DMS153 treated with DMSO at 0.1 percent for 48 hours (cell line): Measurements from ENCODE around the gene SORBS1.

Experiments used
- DNase-seq: peaks from one replicate; lab custom pipeline; 2025; ENCODE audit not compliant: unreplicated experiment; lab: John Stamatoyannopoulos, UW

The SORBS1 gene

DNA sequence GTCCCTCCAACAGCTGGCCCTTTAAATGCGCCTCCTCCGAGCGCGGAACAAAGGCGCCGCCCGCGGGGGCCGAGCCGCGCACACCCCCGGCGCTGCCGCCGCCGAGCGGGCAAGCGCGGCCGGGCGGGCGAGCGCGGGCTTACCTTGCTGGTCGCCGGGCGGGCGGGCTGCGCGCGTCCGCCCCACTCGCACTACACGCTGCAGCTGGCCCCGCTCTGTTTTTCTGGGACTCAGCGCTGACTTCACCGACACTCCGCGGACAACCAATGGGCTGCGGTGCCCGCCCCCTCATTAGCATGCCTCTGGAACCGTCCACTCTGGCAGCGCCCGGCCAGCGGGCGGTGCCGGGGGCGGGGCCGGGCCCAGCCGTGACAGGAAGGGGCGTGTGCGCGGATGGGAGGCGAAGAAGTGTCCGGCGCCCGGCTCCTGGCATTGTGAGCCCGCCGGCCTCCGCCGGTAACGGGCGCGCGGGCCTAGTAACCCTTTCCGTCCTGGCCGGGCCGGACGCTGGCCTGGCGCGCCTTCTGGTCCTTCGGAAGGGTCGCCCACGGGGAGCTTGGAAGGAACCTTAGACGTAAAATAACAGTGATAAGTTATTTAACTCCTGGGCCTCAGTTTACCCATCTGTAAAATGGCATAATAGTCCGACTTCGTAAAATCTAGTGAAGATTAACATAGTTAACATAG lies at the start of gene SORBS1:
SORBS1 (minus strand) TSS at position 195 of the 687 bp plus-strand sequence. CDS start 120,236 bp downstream, outside the sequence.
- peak; percentile 96 for DNase-seq

DNA sequence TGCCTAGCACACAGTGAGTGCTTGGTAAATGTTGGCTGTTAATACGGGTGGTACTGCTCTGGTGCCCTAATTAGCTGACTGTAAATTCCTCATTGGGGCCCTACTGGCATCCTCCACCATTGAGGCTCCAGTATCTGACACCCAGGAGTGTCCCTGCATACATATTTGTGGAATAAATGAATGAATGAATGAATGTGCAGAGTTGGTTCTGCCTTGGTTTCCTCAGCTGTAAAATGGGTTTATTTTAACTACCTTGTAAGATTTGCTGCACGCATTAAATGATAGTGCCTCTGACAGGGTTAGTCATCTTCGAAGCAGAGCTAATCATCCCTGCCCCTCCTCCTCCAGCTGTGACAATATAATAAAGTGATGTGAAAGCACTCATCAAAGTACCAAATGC lies 49.6 kb upstream of the SORBS1 start:
- no peak for DNase-seq

DNA sequence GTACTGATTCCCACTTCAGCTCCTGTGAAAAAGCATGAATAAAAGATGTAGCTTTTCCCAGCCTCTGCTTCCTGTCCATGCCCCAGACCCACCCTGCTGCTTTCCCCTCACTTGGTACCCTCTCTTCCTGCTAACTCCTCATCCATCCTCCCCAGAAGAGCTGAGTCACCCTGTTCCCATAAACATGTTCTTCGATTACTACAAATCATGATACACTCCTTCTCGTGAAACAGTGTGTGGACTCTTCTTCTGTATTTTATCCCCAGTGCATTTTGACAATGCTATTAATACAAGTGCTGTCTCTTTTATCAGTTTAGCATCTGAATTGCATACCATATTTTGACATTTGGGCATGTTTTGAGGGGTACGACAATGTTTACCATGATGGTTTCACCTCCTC lies 45.8 kb upstream of the SORBS1 start:
- no peak for DNase-seq

DNA sequence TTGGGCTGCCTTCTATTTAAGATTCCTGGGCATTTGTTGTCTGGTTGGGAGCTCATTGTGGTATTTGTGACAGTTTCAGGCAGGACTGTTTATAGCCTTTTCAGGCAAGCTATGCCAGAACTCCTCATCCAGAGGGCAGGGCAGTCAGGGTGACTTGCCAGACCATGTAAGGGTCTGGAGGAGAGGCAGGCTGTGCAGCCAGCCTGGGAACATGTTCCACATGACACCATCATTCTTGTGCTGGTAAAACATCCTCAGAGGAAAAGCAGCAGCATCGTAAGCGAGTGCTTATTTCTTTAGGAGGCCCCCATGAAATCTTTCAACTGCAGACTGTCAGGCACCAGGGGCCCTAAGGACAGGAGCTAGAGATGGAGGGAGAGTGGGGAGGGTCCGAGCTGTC lies 44.0 kb upstream of the SORBS1 start:
- DNase-seq, result no peak

DNA sequence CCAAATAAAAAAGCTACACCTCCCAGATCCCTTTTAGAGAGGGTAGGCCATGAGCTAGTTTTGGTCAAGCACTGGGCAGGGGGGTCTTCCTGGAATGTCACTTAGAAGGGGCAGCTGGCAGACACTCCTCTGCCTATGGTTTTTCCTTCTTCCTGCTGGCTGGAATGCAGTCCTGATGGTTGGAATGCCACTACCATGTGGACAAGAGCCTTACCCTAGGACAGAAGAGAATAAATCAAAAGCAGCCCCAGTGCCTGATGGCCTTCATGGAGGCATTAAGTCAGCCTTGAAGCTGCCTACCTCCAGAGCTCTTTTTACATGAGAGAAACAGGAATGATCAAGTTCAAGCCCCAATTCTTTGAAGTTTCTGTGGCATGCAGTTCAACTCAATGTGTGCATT lies 43.5 kb upstream of the SORBS1 start:
- no peak for DNase-seq

DNA sequence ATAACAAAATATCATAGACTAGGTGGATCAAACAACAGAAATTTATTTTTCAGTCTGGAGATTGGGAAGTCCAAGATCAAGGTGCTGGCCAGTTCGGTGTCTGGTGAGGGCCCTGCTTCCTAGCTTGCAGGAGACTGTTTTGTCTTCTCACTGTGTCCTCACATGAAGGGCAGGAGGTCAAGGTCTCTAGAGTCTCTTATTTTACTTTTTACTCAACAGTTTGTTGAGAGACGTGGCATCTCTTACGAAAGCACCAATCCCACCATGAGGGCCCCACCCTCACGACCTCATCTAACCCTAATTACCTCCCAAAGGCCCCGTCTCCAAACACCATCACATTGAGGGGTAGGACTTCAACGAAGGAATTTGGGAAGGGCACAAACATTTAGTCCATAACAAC lies 41.2 kb upstream of the SORBS1 start:
- DNase-seq, result no peak

DNA sequence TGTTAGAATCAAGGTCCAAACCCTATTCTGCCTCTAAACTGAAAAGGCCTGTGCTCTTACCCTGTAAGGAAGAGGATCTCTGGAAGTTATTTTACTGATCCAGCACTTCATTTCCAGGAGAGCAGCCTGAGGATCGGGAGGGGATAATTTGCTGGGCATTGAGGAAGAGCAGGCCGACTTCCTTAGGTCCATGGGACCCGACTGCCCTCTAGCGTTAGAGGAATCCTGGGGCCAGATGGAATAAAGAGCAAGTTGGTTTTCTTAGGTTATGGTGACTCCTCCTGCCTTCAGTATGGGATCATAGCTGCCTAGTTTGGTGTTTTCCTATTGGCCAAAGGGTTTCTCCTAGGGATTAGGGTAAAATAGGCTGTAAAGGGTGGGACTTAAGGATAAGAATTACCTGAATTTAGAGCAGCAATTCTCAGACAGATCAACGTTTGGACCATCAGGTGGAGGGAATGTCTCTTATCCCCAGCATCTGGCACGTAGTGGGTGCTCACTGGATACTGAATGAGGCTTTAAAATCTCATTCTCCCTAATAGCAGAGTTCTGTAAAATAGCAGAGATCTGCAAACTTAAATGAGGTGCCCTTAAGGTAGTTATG lies 40.0 kb upstream of the SORBS1 start:
- peak; percentile 87 for DNase-seq

DNA sequence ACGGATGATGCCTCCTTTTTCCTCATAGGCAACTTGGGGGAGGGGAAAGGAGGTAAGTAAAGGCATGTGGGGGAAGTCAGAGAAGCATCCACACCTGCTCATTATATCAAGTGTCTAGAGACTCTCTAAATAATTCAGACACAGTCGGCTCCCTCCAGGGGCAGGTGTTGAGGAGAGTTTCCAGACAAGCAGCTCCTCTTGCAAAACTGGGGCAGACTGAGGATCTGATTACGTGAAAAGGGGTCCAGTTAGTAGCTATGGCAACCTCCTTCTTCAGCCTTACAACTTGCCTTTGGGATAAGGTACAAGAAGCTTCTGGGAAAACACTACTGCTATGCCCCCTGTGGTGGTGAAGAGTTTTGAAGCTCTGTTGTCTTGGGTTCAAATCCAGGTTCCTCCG lies 39.0 kb upstream of the SORBS1 start:
- no peak for DNase-seq

DNA sequence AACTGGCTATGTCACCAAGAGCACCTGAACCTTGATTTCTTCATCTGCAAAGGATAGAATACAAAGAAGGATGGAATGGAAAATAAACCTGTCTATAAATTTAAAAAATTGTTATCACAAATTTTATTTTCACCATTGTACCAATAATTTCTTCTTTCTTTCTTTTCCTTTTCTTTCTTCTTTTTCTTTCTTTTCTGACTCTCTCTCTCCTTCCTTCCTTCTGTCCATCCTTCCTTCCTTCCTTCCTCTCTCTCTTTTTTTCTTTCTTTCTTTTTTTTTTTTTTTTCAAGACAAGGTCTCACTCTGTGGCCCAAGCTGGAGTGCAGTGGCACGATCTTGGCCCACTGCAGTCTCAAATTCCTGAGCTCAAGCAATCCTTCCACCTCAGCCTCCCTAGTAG lies 36.6 kb upstream of the SORBS1 start:
- DNase-seq, result no peak

DNA sequence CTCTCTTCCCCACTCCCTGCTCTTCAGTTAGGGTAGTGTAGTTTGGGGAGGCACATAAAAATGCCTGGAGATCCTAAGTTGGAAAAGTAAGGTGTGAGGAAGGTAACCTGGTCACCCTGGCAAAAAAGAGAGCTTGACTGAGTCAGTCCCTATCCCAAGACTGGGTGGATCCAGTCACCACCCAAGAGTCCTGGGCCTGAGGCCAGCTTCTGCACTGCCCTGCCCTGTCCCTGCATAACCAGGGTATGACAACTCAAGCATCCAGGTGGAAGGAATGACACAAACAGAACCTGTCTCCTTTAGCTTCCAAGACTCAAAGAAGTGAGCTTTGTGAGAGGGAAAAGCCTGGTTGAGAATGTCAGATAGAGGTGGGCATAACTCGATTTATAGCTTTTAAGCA lies 26.9 kb upstream of the SORBS1 start:
- no peak for DNase-seq

DNA sequence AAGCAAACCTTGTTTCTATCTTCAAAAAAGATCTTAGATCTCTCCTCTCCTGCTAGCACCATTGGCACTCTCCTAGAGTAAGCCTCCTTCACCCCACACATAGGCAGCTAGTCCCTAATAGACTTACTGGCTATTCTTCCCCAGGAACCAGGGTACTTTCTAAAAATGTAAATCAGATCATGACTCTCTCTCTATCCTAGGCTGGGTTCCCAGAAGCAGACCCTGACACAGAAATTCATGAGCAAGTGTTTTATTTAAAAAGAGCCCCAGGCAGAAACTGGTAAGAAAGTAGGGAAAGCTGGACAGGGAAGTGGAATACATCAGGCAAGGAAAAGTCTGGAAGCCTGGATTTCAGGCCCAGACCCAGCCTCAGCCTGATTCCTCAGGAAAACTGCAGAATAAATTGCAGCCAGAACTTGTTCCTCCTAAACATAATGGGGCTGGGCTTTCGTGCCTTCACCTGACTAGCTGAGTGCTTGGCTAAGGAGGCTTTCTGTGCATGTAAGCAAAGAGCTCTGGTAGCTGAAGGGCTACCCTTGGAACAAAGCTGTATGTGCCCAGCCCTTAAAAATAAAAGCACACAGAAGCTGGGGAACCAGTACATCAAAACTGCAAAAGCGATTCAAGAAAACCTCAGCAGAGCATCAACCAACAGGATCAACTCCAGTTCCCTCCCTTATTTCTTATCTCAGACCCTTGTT lies 18.8 kb upstream of the SORBS1 start:
- no peak for DNase-seq

DNA sequence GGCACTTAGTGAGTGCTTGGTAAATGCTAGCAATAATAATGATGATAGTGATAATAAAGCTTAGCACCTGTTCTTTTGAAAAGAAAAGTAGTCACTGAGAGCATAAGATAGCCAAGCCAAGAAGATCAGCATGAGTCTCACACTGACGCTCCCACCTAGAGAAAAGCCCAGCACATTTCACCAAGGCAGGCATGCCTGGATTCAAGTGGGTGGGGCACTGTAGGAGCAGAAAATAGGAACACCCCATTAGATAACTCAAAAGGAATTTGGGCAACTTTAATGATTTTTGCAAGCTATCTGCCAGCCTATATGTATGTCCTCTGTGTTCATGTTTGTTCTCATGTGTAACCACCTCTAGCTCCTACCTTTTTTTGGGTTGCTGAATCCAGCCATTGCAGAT lies 18.1 kb upstream of the SORBS1 start:
- no peak for DNase-seq

DNA sequence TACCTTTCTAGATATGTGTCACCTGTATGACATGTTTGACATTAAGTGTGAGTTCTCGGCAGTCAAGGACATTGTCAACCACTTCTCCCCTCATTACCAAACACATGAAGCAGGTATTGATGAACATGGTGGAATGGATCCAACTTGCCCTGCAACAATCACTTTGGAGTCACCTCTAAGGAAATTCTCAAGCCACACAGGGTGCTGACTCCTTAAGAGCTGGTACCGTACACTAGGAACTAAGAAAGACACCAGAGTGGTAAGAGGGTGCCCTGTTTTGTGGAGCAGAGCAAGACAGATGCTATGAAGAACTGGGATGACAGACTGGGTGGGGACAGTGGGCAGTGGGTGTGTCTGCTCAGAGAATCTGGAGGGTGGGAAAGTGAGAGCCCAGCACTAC lies 17.4 kb upstream of the SORBS1 start:
- DNase-seq, result no peak

DNA sequence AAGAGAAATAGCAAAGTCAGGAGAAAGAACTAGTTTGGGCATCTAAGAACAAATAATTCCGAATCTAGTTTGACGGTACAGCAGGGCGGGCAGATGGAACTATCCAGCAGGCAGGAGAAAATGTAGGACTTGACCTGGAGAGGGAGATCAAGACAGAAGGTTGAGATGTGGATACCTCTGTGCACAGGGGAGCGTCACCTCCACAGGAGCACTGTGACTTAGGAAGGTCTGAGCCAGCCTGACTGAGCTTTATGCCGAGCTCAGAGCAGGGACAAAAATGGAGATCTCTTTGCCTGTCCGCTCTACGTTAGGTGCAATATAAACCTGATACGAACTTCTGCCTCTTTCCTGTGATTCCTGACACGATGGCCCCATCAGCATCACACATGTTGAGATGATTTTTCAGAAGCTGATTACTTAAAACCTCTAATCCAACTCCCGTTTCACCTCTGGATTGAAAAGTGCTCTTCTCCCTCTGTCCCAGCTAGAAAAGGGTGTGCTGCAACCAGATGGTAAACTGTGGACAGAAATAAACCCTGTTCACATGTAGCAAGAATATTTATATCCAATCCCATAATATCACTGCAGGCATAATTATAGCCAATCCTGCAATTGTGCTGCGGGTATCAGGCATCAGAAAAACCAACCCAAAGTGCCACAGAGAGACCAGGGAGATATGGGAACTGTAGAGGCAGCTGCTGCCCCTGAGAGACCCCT lies 13.6 kb upstream of the SORBS1 start:
- no peak for DNase-seq

DNA sequence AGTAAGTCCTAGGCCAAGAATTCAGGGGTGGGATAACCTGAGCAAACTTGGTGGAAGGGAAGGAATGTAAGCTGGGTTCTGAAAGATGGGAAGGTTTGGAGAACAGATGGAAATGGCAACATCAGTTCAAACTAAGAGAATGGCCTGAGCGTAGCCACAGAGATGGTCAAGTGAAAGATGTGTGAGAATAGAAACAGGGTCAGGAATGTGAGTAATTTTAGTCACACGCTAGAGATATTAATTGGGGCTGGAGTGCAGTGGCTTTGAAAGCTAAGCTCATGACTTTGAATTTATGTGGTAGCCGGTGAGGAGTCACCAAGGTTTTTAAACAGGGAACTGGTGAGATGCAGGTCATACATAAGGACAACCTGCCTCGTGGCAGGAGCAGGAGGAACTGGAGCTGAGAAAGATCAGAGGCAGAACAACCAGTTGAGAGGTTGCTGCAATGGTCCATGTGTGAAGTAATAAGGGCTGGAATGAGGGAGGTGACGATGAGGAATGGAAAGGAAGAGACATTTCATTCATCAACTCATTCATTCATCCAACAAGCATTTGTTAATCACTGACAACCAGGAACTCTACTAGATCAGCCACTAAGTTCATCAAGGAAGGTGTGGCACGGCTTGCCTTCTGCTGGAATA lies 12.9 kb upstream of the SORBS1 start:
- no peak for DNase-seq

DNA sequence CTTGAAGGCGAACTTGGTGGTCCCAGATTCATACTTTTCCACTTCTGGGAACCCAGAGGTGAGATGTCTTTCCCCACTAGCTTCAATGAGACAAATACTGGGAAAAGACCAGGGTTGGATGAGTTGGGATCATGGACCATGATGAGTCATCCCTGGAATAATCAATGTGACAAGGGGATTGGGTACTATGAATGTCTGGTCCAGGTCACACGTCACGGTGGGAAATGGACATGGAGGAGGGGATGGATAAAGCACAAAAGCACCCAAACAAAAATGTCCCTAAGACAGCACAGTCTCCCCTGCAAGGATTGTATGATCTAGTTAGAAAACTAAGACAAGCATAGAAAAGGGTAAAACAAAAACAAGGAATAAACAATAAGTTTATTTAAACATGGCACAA lies 12.4 kb upstream of the SORBS1 start:
- DNase-seq, result no peak

DNA sequence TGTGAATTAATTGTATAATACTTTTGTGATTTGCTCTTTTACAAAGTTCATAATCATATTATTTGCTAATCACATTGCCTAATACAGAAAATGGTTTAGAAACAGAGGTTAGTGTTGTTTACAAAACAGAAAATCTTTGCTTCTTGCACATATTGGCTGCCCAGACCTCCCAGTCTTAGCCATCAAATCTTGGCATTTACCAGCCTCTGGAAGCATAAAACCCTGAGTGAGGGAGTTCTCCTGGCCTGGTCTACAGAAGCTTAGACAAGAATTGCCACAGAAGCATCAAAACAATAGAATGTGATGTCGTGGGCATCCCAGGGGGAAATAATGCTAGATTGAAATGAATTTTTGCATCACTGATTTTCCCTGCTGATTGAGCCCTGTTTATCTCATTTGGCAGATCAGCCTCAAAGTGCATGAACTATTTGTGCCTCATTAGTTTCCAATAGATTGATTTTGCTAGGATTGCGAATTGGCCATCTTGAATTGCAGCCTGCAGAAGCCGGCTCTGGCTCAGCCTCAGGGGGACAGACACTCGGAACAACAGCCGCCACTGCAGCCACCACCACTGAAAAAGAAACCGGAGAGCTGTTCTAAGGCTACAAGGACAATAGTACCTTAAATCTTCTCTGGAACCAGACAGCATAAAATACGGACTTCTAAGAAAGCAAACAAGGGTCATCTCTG lies 11.1 kb upstream of the SORBS1 start:
- no peak for DNase-seq

DNA sequence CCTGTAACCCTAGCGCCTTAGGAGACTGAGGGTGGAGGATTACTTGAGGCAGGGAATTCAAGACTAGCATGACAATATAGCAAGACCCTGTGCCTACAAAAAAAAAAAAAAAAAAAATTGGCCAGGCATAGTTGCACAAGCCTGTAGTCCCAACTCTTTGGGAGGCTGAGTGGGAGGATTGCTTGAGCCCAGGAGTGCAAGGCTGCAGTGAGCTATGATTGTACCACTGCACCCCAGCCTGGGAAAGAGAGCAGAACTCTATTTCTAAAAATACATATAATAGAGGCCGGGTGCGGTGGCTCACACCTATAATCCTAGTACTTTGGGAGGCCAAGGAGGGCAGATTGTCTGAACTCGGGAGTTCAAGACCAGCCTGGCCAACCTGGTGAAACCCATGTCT lies 10.2 kb upstream of the SORBS1 start:
- no peak for DNase-seq

DNA sequence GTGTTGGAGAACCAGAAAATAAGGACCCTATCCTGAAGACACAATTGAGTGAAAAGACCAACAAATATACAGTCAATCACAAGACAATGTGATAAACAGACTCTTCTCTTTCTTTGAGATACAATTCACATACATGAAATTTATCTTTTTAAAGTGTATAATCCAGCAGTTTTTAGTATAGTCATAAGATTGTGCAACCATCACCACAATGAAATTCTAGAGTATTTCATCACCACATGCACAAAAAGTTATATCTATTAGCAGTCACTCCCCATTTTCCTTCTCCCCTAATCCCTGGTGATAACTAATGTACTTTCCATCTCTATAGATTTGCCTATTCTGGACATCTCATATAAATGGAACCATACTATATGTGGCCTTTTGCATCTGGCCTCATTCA lies 8.2 kb upstream of the SORBS1 start:
- DNase-seq, result no peak

DNA sequence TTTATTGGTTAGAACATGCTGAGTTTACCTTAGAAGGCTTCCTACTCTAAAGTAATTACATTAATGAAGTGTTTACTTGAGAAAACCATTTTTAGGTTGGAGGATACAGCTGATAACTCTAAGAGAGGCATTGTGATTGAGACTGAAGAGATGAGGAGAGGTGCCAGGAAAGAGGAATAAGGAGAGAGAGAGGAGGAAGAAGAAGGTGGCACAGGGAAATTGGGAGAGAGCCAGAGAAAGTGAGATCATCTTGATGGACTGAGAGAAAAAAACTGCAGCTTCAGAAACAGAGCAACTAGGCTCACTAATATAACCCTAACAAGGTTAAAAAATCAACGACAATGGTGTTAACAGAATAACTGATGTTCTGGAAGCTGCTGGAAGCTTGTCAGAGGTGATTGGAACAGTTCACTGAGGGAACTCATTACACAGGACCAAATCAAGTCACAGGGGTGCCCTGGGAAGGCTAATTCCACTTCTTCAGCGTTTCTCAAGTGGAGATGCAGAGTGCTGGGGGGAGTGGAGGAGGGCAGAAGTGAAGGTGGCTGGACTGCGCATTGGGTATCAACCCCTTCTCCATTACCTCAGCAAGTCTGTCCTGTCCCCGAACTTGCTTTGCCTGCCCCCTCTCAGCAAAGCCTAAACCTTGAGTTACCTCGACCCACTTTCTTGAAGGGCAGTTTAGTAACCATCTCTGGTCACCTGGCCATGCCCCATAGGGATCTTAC lies 6.9 kb upstream of the SORBS1 start:
- DNase-seq, result no peak
